PC-3 (cell line): ENCODE results near the gene ETV6.

ENCODE experiments used
- CTCF ChIP-seq: fragments of 300-600 bp; sonication (generic); conservative IDR thresholded peaks from 2 replicates; pipeline ENCODE4 v1.5.1; 2017; ENCODE audit warnings: antibody characterized with exemption, low read depth, mild to moderate bottlenecking, low read length
- EZH2phosphoT487 ChIP-seq: fragments of 300-600 bp; sonication (generic); IDR thresholded peaks from 2 replicates; pipeline ENCODE4 v1.6.1; 2018; ENCODE audit warnings: mild to moderate bottlenecking, antibody characterized with exemption, low read length, borderline replicate concordance

- no peak for TF ChIP-seq CTCF
- no peak for TF ChIP-seq EZH2phosphoT487
Observed at GRCh38 chr12:11630046-11630706, 19.3 kb upstream of the ETV6 start.
